ENCODE measurements around the gene PPP2CA.
"Not testable (repeated sequence)": the region's sequence is repeated elsewhere in the genome, so short reads cannot be mapped to it uniquely, and the experiment has no call there.

Gene PPP2CA

DNA sequence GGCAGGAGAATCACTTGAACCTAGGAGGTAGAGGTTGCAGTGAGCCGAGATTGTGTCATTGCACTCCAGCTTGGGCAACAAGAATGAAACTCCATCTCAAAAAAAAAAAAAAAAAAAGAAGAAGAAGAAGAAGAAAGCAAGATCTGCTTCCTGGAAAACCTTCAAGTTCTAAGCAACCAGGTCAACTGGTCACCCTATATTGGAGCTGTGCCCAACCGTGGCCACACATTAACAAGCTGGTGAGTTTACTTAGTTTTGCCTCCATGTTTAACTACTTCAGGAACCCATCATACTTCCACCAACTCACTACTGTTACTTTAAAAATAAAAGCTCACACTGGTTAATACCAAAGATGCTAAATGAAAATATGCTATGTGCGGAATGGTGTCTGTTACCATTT is 36.8 kb downstream of the PPP2CA start:
- DNase-seq (ENCODE audit: low read depth): no peak

DNA sequence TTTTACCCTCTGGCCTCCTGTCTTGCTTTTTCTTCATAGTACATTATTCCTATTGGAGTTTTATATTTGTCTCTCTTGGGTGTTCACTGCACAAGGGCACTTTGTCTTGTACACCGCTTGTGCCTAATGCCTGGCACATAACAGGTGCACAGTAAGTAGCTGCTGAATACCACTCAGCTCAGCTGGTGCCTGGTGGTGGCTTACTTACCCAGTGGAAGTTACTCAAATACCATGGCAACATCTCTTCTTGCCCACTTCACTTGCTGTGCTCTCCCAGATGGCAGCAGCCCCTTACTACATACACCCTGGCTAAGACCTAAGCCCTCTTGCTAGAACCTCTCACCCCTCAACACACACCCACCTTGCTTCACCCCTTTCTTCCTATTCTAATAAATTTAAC is 37.8 kb downstream of the PPP2CA start:
- no peak for DNase-seq (ENCODE audit: low read depth)

DNA sequence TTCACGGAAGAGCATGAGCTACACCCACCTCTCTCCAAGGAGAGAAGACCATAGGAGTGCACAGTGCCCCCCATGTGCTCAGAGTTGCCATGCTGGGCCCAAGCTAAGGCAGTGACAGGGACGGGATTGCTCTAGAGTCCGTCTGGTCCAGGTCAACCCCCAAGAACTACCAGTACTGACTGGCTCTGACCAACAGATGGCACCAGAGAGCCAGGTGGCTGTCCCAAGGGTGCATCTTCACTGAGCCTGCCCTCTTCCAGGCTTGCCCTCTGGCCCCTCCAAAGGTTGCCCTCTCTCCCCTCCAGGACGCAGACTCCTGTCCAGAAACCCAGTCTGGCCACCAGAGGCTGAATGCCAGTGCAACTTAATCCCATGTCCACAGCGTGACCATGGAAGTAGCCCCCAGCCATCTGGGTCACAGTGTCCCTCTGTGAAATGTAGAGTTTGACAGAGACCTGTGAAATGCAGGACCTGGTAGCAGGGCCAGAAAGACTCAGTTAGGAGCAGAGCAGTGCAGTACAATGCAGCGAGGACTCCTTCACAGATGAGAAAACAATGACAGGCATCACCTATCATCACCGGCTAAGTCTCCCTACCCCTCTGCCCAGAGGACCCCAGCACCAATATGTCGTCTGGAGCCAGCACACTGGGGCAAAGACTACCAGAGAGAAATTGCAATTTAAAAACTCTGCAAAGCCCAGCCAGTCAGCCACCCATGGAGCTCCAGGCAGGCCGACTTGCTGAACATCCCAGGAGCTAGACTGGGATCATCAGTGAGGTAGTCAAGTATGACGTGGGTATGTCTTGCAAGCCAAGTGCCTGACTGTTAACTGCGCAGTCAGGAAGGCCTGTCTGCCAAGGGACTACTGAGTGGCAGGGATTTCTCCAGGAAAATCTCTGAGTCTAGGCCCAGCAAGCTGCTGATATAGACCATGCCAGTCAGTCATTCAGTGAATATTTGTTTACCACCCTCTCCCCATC is 41.4 kb downstream of the PPP2CA start:
- DNase-seq (ENCODE audit: low read depth): peak; percentile 47

DNA sequence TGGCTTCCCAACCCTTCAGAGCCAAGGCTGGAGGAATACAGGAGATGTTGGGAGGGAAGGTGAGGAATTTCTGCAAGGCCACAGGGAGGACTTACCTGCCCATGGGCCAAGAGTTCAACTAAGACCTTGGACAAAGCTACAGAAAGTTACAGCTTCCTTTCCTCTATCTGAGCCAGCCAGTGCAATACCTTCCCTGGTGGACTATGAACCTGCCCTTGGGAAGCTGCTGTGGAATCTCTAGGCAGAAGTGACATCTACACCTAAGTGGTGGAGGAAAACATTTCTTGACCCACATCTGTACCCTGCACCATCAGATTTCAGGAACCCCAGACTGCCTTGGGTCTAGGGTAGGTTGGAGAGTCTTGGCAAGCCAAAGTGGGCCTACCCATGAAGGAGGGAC is 42.4 kb downstream of the PPP2CA start:
- DNase-seq (ENCODE audit: low read depth): no peak

DNA sequence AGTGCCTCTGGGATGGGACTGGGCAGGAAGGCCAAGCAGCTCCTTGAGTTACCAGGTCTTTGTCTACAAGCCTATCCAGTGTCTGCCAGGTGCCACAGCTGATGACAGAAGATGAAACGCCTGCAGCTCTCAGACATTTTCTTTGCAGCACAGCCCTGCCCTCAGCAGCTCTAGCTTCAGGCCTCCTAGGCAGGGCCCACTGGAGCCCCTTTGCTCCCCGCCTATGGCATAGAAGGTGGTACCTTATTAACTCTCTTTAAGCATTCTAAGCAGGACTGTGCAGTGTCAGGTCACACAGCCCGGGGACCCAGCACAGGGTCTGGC is 47.8 kb downstream of the PPP2CA start:
- DNase-seq (ENCODE audit: low read depth): no peak

DNA sequence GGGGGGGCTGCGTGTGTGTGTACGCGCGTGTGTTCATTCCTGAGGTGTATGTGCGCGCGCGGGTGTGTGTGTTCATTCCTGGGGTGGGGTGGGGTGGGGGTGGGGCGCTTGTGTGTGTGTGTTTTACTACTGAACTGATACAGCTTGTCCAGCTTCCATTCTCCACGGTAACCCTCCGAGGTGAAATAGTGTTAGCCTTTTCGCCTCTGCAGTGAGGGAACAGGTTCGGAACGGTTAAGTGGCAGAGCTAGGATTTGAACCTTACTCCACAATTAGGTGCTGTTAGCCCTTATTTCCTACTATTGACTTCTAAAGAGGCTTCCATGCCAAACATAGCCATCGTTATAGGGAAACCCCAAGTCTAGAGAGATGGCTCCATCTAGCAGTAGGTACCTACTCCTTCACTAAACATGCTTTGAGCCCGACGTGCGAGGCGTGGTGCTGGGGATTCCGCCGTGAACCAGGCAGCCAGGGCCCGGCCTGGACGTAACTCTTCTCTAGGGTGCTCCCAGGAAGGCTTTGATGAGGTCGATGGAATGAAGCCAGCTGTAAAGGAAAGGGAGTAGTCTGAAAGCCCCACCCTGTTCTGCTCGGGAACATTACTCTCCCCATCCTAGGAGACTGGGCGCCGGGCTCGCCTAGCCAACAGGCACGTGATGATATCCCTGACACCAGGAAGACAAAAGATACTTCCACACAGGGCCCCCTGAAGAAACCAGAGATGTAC is 48.3 kb downstream of the PPP2CA start:
- no peak for DNase-seq (ENCODE audit: low read depth)

DNA sequence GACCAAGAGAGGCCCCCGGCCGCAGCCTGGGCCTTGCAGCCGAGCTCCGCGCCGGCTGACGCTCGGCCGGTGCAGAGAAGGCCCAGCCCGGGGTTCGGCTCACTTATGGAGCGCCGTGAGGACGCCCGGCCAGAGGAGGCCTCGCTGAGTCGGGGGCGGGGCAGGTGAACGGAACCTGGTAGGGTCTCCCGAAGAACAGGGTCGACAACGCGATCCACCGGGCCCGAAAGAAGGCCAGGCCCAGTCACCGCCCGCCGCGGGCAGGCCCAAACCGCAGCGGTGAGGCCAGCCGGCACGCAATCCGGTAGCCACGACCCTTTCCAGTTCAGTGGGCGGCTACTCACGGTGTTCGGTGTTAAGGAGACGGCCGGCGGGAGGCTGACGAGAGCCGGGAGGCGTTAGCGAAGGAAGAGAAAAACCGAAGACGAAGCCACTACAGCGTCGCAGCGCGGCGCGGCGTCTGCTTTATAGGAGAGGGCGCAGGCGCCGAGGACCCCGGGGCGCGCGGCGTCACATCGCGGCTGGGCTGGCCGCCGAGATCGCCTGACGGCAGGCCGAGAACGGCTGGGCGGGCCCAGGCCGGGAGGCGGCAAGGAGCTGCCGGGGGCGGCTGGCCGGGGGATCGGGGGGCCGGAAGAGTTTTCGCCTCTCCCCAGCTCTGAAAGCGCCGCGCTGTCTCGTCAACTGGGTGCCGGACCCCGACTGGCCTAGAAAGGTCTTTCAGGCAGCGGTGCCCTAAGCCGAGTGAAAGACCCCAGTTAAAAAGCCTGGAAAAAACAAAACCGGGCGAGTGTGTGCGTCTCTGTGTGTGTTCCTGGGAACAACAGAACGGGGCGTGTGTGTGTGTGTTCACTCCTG is 49.1 kb downstream of the PPP2CA start, which contains the start of gene SKP1:
Gene SKP1 (minus strand): TSS at position 440 of the 858 bp plus-strand sequence. CDS start 2,928 bp downstream, outside the sequence.
- DNase-seq (ENCODE audit: low read depth): peak; percentile 59

DNA sequence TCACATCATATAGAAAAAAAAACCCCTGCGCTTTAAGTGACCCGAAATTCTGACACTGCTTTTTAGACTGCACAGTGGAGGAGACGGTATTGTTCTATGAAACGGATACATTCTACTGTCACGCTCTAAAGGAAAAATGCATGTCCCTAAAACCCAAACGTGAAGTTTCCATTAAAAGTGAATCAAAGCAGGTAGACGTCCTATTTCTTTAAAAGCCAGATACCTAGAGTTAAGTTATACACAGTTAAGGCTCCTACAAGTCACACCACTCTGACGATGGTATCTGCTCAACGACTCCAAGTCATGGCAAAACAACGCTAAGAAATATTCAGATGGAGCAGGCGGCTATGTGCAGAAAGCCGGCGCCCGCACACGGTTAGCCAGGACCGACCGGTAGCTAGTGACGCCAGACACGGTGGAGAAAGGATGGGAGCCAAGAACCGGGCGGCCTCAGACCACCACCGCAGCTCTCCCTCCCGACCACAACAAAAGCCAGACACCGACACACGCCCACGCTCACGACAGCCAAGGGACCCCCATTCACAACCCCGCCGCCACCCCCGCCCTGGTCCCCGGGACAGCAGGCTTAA is 49.9 kb downstream of the PPP2CA start:
- no peak for DNase-seq (ENCODE audit: low read depth)

DNA sequence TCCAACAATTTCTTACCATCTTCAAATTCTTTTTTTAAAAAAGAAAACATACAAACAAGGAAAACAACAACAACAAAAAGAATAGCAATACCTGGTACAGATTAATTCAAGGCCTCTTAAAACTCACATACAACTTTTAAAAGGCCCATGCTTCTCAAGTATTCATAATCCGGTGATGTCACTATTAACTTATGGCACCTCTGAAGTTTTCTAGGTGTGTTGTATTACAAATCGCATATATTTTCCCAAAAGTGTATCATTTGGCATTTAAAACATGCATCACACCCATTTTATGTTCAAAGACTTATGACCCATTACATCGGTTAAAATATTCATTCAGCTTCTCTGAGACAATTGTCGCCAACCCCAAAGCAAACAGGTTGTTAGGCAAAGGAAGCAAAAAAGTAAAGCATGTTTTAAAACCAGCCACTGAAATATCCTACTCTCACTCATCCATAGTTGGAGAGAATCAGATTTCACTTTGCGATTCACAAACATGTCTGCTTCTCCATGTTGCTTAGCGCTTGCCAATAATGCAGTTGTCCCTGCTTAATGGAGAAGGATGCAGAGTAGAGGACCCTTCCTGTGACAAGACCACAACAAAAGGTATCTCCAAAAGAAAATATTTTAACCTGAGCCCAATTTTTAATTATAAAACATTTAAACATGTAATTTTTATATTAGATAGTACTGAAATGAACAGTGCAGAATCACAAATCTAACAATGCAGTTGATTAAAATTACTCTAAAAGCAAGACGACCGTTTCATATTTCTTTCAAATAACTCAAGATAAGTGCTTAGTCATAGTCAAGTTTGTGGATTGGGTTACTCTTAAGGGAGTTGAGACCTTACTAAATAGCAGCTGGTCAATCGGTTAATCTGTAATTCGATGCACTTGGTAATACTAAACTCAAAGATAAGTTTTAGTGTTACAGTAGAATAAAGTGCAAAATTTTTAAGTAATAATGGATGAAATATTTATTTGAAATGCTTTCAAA is 50.7 kb downstream of the PPP2CA start:
- no peak for DNase-seq (ENCODE audit: low read depth)

DNA sequence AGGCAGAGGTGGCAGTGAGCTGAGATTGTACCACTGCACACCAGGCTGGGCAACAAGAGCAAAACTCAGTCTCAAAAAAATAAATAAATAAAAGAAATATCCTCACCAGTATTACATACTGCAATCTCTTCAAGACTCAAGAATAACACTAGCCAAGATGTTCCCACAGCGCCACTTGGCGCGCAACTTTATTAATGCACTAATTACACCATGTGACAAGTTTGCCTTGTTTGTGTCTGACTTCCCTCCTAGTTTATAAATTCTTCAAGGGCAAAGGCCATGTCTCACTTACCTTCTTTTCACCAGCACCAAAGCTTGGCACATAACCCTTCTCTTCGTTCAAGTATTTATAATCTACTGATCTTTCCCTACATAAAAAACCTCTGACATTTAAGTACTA is 53.9 kb downstream of the PPP2CA start:
- no peak for DNase-seq (ENCODE audit: low read depth)

DNA sequence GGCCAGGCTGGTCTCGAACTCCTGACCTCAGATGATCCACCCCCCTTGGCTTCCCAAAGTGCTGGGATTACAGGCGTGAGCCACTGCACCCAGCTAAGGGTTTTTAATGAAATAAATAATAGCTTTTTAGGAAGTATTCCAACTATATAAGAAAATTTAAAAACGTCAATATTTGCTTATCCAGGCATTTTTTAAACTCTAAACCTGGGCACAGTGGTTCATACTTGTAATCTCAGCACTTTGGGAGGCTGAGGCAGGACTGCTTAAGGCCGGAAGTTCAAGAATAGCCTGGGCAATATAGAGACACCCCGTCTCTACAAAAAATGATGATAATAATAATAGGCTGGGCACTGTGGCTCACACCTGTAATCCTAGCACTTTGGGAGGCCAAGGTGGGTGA is 63.3 kb downstream of the PPP2CA start:
- DNase-seq (ENCODE audit: low read depth): no peak

DNA sequence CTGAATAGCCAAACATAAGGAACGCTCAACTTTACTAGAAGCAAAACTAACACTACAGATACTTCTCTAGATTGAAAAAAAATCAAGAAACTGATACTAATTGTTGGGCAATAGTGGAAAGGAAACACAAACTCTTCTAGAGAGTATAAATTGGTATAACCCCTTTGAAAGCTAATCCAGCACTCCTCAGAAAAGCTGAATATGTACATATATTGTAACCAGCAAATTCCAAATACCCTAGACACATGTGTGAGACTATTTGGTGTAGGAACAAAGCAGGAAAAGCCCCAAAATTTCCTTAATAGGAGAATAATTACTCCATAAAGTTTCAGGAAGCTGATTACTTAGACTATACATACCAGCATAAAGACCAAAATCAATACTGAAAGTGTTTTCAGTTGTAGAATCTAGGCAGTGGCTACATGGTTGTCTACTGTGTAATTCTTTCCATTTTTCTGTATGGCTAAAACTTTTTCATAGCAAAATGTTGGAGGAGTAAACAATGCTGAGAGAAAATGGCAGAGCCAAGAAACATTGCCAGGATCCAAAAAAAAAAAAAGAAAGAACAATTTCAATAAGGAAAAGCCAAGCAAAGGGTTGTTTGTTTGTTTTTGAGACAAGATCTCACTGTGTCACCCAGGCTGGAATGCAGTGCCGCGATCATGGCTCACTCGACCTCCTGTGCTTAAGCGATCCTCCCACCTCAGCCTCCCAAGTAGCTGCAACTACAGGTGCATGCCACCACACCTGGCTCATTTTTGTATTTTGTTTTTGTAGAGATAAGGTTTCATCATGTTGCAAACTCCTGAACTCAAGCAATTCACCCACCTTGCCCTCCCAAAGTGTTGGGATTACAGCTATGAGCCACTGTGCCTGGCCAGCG is 64.1 kb downstream of the PPP2CA start:
- DNase-seq (ENCODE audit: low read depth): no peak

DNA sequence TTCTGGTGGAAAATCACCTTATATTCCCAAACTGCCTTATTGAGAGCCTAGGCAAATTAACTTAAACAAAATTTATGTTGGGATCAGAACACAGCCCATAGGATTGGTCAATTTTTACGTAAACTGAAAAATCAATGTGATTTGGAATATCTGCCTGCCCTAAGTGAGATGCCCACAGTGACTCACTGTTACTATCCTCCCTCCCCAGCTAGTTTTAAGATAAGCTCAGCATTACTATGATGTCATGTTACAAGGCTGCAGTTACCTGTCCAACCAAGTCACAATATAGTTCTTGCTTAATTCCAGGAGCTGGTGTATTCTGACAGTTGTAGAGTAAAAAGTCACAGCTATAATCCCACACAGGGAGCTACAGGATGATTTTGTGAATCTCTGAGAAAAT is 72.2 kb downstream of the PPP2CA start:
- DNase-seq (ENCODE audit: low read depth): no peak

DNA sequence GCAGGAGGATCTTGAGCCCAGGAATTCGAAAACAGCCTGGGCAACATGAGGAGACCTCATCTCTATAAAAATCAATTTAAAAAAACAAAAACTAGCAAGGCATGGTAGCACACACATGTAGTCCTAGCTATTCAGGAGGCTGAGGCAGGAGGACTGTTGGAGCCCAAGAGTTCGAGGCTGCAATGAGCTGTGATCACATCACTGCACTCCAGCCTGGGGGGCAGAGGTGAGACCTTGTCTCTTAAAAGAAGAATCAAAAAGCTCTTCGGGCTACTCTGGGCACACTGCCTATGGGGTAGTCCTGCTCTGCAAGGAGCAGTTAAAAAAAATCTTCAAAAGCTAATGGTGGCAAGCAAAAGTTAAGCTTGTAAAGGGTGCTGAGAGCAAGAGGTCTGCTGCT is 72.6 kb downstream of the PPP2CA start:
- DNase-seq (ENCODE audit: low read depth): no peak

DNA sequence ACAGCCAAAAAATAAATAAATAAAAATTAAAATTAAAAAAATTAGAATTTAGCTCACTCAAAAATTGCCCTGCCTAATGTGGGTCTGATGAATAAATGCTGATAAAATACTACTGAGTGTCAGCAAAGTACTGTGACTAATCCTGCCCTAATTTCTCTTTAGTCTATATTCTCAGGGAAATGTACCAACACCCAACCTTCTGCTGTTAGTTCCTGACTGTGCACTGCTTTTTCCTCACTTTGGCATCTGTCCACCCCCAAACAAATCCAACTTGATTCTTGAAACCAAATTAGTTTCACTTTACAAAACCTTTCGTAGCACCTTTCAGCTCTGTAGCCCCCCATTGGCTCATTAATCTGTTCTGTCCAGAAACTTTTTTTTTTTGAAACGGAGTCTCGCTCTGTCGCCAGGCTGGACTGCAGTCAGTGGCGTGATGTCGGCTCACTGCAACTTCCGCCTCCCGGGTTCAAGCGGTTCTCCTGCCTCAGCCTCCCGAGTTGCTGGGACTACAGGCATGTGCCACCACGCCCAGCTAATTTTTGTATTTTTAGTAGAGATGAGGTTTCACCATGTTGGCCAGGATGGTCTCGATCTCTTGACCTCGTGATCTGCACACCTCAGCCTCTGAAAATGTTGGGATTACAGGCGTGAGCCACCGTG is 73.6 kb downstream of the PPP2CA start:
- DNase-seq (ENCODE audit: low read depth): not testable (repeated sequence)

DNA sequence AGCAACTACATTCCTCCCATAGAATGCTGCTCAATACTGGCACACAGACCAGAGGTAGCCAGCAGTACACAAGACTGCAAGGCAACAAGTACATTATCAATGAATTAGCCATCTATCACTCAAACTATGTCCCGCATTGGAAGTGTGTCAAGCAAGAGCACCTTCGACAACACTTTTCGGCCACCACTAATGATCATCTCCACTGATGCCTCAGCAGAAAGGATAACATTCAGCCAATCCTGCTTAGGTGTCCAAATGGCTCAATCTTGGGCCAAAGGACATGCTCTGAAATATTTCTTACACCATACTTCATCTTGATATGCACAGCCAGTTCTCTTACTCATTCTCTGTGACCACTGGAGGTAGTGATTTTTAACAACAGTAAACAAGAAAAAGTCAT is 74.2 kb downstream of the PPP2CA start:
- DNase-seq (ENCODE audit: low read depth): no peak

DNA sequence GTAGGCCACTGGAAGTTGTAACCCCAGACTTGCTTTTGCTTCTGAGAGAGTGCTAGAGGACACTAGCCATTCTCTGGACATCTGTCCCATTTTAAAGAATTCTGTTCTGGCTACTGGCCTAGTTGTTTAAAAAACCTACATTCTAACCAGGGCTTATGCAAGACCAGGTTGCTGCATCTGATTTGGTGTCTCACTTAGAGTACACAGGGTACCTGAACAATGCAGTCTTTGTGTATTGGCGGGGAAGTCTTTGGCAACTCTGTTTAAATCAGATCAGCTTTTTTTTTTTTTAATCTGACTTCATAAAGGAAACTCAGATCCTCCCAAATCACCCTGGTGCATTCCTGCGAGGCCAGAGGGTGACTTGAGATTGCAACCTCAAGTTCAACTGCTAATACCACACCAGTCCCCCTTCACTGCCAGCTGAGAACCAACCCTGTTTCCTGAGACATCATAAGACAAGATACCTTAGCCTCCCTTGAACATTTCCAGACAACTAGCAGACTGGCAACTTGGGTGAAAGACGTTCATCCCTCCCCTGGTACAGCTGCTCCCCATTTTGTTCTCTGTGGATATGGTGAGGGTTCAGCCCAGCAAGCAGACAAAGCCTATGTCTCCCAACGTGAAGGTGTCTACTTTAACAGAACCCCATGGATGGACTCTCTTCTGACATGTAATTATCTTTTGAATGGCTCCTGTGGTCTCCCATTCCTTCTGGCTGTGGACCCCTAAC is 76.1 kb downstream of the PPP2CA start:
- no peak for DNase-seq (ENCODE audit: low read depth)

DNA sequence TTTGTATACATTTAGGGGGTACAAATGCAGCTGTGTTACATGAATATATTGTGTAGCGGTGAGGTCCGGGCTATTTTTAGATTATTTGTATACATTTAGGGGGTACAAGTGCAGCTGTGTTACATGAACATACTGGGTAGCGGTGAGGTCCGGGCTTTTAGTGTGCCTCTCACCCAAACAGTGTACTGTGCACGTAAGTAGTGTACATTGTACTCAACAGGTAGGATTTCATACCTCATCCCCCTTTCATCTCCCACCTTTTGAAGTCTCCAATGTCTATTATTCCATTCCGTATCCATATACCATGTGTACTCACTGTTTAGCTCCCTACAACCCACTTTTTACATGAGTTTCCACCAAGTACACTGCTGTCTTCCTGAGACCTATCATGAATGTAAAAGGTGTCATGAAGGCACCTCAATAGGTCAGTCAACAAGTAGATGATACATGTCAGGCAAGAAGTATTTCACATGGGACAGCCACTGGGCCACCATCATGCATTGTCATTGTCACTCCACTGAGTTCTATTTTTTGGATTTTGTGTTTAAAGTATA is 76.8 kb downstream of the PPP2CA start:
- DNase-seq (ENCODE audit: low read depth): no peak
